Measurements from ENCODE around the gene PLA2G2E.
"Not testable (repeated sequence)": the region's sequence is repeated elsewhere in the genome, so short reads cannot be mapped to it uniquely, and the experiment has no call there.

GRCh38 chr1:19927130-19927421, 3.7 kb upstream of the PLA2G2E start:
- TF ChIP-seq CTCF (IDR thresholded peaks at IDR 0.05; ENCODE audit: poor library complexity); EZH2 (IDR thresholded peaks at IDR 0.05; ENCODE audit: borderline replicate concordance); EZH2phosphoT487 (IDR thresholded peaks at IDR 0.05; ENCODE audit: low read depth, severe bottlenecking, unreplicated experiment): not testable (repeated sequence)
